Measurements from ENCODE around the gene PDCL3.

DNA sequence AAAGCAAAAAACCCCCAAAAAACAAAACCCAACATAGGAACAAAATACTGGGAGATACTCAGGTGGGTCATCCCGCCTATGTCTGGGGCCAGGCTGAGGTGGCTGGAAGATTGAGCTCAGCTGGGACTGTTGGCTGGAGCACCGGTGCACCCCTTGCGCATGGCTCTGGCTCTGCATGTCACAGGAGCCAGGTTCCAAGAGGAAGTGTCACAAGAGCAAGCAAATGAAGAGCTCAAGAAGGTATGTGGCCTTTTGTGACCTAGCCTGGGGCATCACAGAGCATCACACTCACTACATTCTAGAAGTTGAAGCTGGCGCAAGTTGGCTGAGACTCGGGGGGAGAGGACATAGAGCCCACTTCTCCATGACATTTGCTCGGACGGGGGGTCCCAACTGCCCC lies 40.6 kb downstream of the PDCL3 start:
- TF ChIP-seq, protein P1, sequence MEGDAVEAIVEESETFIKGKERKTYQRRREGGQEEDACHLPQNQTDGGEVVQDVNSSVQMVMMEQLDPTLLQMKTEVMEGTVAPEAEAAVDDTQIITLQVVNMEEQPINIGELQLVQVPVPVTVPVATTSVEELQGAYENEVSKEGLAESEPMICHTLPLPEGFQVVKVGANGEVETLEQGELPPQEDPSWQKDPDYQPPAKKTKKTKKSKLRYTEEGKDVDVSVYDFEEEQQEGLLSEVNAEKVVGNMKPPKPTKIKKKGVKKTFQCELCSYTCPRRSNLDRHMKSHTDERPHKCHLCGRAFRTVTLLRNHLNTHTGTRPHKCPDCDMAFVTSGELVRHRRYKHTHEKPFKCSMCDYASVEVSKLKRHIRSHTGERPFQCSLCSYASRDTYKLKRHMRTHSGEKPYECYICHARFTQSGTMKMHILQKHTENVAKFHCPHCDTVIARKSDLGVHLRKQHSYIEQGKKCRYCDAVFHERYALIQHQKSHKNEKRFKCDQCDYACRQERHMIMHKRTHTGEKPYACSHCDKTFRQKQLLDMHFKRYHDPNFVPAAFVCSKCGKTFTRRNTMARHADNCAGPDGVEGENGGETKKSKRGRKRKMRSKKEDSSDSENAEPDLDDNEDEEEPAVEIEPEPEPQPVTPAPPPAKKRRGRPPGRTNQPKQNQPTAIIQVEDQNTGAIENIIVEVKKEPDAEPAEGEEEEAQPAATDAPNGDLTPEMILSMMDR (IDR thresholded peaks at IDR 0.05): no peak
- no peak for TF ChIP-seq POLR2A (IDR thresholded peaks at IDR 0.05)

Data from prostate gland (tissue), 2 donors.